GM18498 (cell line): ENCODE results near the gene EIF5.

ENCODE experiments used
- ATAC-seq: cut with Tn5 transposase; IDR thresholded peaks from one replicate; pipeline ENCODE4 v1.9.1; 2021; ENCODE audit warnings: mild to moderate bottlenecking, moderate library complexity; ENCODE audit not compliant: unreplicated experiment

EIF5 gene

GRCh38 chr14:103333754-103334643 lies at the start of gene EIF5:
TSS of gene EIF5 (plus strand) at chr14:103334237. CDS start at chr14:103335861, 1,624 bp downstream.
- ATAC-seq: peak; percentile 92

- no peak for ATAC-seq
Measured at GRCh38 chr14:103284574-103285467, 49.2 kb upstream of the EIF5 start.

GRCh38 chr14:103286460-103286859 lies 47.6 kb upstream of the EIF5 start:
- ATAC-seq: no peak

GRCh38 chr14:103286968-103287850 lies 46.8 kb upstream of the EIF5 start:
- ATAC-seq: no peak

- ATAC-seq: no peak
Measured at GRCh38 chr14:103288076-103288766, 45.8 kb upstream of the EIF5 start.

- ATAC-seq: no peak
Measured at GRCh38 chr14:103290056-103290455, 44.0 kb upstream of the EIF5 start.

- ATAC-seq: no peak
Measured at GRCh38 chr14:103290494-103290893, 43.5 kb upstream of the EIF5 start.

GRCh38 chr14:103290961-103291360 lies 43.1 kb upstream of the EIF5 start:
- no peak for ATAC-seq

GRCh38 chr14:103292426-103293374 lies 41.3 kb upstream of the EIF5 start:
- ATAC-seq: no peak

- no peak for ATAC-seq
Measured at GRCh38 chr14:103293465-103293864, 40.6 kb upstream of the EIF5 start.

- ATAC-seq: no peak
Measured at GRCh38 chr14:103294091-103294490, 39.9 kb upstream of the EIF5 start.

- no peak for ATAC-seq
Measured at GRCh38 chr14:103296007-103296406, 38.0 kb upstream of the EIF5 start.

GRCh38 chr14:103296987-103297386 lies 37.0 kb upstream of the EIF5 start:
- no peak for ATAC-seq

- no peak for ATAC-seq
Measured at GRCh38 chr14:103298620-103299019, 35.4 kb upstream of the EIF5 start.

- no peak for ATAC-seq
Measured at GRCh38 chr14:103301512-103302354, 32.3 kb upstream of the EIF5 start.

GRCh38 chr14:103302966-103303365 lies 31.1 kb upstream of the EIF5 start:
- no peak for ATAC-seq

- ATAC-seq: no peak
Measured at GRCh38 chr14:103304706-103305105, 29.3 kb upstream of the EIF5 start.
